Measurements from ENCODE around the gene SLC2A9. TPM values are rescaled to one million over a fixed set of nuclear protein-coding genes. Genes with fewer than 3 reads are reported as not detected.

Gene SLC2A9
- polyA plus RNA-seq, 1 donor from 2014 or later = not detected

DNA sequence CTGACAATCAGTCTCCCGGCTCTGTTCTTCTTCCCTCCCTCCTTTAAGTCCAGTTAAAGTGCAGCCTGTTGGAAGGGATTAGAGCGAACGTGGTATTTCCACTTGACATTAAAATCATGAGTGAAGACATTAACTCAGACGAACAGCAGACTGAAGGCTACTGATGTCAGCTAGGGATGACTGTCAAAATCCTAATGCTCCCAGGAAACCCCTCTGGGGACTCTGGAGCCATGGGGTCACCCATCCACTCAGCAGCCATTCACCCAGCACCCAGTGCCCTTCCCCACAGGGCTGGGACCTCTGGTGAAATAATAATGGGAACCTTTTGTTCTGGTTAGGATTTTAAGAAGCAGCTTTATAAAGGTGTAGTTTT, 126.0 kb downstream of the SLC2A9 start:
- Histone ChIP-seq H3K36me3 (ENCODE audit: insufficient read depth, low read length) (no peaks in the 10 kb centered on the region), H3K27ac (ENCODE audit: low read length) (no peak overlapping the region), H3K27me3 (ENCODE audit: insufficient read depth, low read depth, low read length) (no peaks in the 10 kb centered on the region), H3K4me2 (ENCODE audit: low read length) (no peak overlapping the region), H4K20me1 (ENCODE audit: insufficient read depth) (no peaks in the 10 kb centered on the region), H3F3A (ENCODE audit: insufficient read depth, low read length, poor library complexity, severe bottlenecking) (no peaks in the 10 kb centered on the region), H3K9me2 (ENCODE audit: insufficient read depth, low read length) (no peaks in the 10 kb centered on the region), H2AFZ (ENCODE audit: low read depth, low read length) (no peak overlapping the region), H3K9me3 (ENCODE audit: low read length) (no peaks in the 10 kb centered on the region), H3K4me3 (ENCODE audit: low read length) (no peak overlapping the region), H3K79me2 (replicated peaks; ENCODE audit: insufficient read depth, low read length) (no peaks in the 10 kb centered on the region), H3K9ac (ENCODE audit: low read length) (no peak overlapping the region)
- no peak for TF ChIP-seq EP300 (conservative IDR thresholded peaks at IDR 0.05; ENCODE audit: poor library complexity, severe bottlenecking)
- TF ChIP-seq TAF1 (IDR thresholded peaks at IDR 0.05; ENCODE audit: low read depth) = no peak
- no peak for TF ChIP-seq CTCF (IDR thresholded peaks at IDR 0.05; ENCODE audit: poor library complexity, severe bottlenecking)
- TF ChIP-seq RAD21 (conservative IDR thresholded peaks at IDR 0.05) = no peak
- TF ChIP-seq SMC3 (conservative IDR thresholded peaks at IDR 0.05; ENCODE audit: poor library complexity) = no peak
- no peak for TF ChIP-seq POLR2AphosphoS5 (IDR thresholded peaks at IDR 0.05)
- no peak for TF ChIP-seq EZH2 (IDR thresholded peaks at IDR 0.05; ENCODE audit: borderline replicate concordance, insufficient read depth, low read length, poor library complexity, severe bottlenecking)
- TF ChIP-seq REST (IDR thresholded peaks at IDR 0.05; ENCODE audit: borderline replicate concordance) = no peak
- no peak for TF ChIP-seq MXI1 (conservative IDR thresholded peaks at IDR 0.05; ENCODE audit: poor library complexity, severe bottlenecking)

GRCh38 chr4:9894644-9895332, 126.5 kb downstream of the SLC2A9 start:
- TF ChIP-seq REST (IDR thresholded peaks at IDR 0.05; ENCODE audit: borderline replicate concordance) (no peak), TAF1 (IDR thresholded peaks at IDR 0.05; ENCODE audit: low read depth) (no peak), CTCF (IDR thresholded peaks at IDR 0.05; ENCODE audit: poor library complexity, severe bottlenecking) (no peak), POLR2AphosphoS5 (IDR thresholded peaks at IDR 0.05) (no peak), EP300 (conservative IDR thresholded peaks at IDR 0.05; ENCODE audit: poor library complexity, severe bottlenecking) (no peak), SMC3 (conservative IDR thresholded peaks at IDR 0.05; ENCODE audit: poor library complexity) (no peak), MXI1 (conservative IDR thresholded peaks at IDR 0.05; ENCODE audit: poor library complexity, severe bottlenecking) (no peak), RAD21 (conservative IDR thresholded peaks at IDR 0.05) (no peak), EZH2 (IDR thresholded peaks at IDR 0.05; ENCODE audit: borderline replicate concordance, insufficient read depth, low read length, poor library complexity, severe bottlenecking) (no peak)

More at GRCh38 chr4:9894644-9895332, 126.5 kb downstream of the SLC2A9 start:
- no peaks in the 10 kb centered on the region for H3K9me2 ChIP-seq (ENCODE audit: insufficient read depth, low read length)
- H3F3A ChIP-seq (ENCODE audit: insufficient read depth, low read length, poor library complexity, severe bottlenecking) = no peaks in the 10 kb centered on the region
- H3K9me3 ChIP-seq (ENCODE audit: low read length) = no peaks in the 10 kb centered on the region
- H3K4me3 ChIP-seq (ENCODE audit: low read length) = no peak overlapping the region
- H3K4me2 ChIP-seq (ENCODE audit: low read length) = no peak overlapping the region
- no peak overlapping the region for H2AFZ ChIP-seq (ENCODE audit: low read depth, low read length)
- no peaks in the 10 kb centered on the region for H3K79me2 ChIP-seq (replicated peaks; ENCODE audit: insufficient read depth, low read length)
- no peak overlapping the region for H3K27ac ChIP-seq (ENCODE audit: low read length)
- H4K20me1 ChIP-seq (ENCODE audit: insufficient read depth) = no peaks in the 10 kb centered on the region
- H3K9ac ChIP-seq (ENCODE audit: low read length) = no peak overlapping the region
- no peaks in the 10 kb centered on the region for H3K36me3 ChIP-seq (ENCODE audit: insufficient read depth, low read length)
- no peaks in the 10 kb centered on the region for H3K27me3 ChIP-seq (ENCODE audit: insufficient read depth, low read depth, low read length)
